Left cardiac atrium (tissue), 4 donors: ENCODE measurements around the gene GOLGA7B. TPM values are rescaled to one million over a fixed set of nuclear protein-coding genes. Genes with fewer than 3 reads are reported as not detected.

ENCODE experiments used
- ATAC-seq, 2 donors: fragments of 200-7000 bp; cut with Tn5 transposase; one replicate each; pipeline ENCODE4 v1.9.1; 2020; ENCODE audit warnings: mild to moderate bottlenecking in 2 of 2, moderate library complexity in 2 of 2
- DNase-seq: peaks from one replicate; pipeline ENCODE4 v3.0.0-alpha.2; 2020
- intact Hi-C, 2 donors: fragments of 100-400 bp; cut with DNase I; formaldehyde crosslinking; loops; one replicate each; pipeline versions ENCODE4 v1.14.1 to v1.15.1; 2022 to 2023
- total RNA-seq, 2 donors: library from RNA; stranded (reverse); fragmentation: NEBNext Ultra II Directional; extraction: Animal tissue kit (Norgen Biotek cat#: 25700); gene quantifications; one replicate each; pipeline ENCODE4 v1.2.1, GENCODE V29; 2021
- donor health status: DM: no; HTN: yes; CAD: no.
- donor health status: DM: no; HTN: yes; CAD: no; lungs with severe emphysema.
- donor health status: DM: yes; HTN: yes; CAD: no.
- donor health status: Dilated cardiomyopathy.

GOLGA7B gene
- total RNA-seq, 2 donors from 2014 or later = 2.4 to 3.5 TPM

- intact Hi-C loops = loop anchor here in 1 of 2 donors (10.0 kb wide), 1 partner anchor 106 kb away; no protein-coding TSS in a partner anchor
- ATAC-seq = peak in 1 of 2 donors; percentile 94
These were observed 11.6 kb downstream of the GOLGA7B start for GRCh38 chr10:97861097-97861750.

DNA sequence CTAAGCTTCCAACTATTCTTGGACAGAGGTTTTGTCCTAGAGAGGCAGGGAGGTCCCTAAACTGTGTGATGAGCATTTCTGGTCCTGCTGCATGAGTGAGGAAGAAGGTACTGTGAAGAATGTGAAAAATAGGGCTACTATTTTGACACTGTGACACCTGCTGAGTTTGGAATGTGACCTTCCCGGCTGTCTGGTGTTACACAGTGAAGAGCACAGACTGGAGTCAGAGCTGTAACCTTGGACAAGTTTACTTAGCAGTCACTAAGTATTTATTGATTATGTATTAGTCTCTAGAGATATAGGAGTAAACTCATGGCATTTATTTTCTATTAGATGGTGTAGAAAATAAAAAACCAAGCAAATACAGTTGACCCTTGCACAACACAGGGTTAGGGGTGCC lies 12.3 kb downstream of the GOLGA7B start:
- no peak for ATAC-seq
- intact Hi-C loops = loop anchor here in 1 of 2 donors (10.0 kb wide), 1 partner anchor 107 kb away; no protein-coding TSS in a partner anchor
- DNase-seq = no peak

More at GRCh38 chr10:97861097-97861750, 11.6 kb downstream of the GOLGA7B start:
- DNase-seq = no peak

GRCh38 chr10:97863808-97864207 lies 14.2 kb downstream of the GOLGA7B start:
- intact Hi-C loops = loop anchor here in 1 of 2 donors (10.0 kb wide), 1 partner anchor 109 kb away; no protein-coding TSS in a partner anchor
- ATAC-seq (no peak), DNase-seq (no peak)

GRCh38 chr10:97865488-97865887 lies 15.8 kb downstream of the GOLGA7B start:
- intact Hi-C loops = loop anchor here in 1 of 2 donors (5.0 to 10.0 kb wide), 2 partner anchors 73 to 111 kb away; no protein-coding TSS in a partner anchor
- no peak for DNase-seq
- no peak for ATAC-seq

GRCh38 chr10:97866524-97867219 lies 17.0 kb downstream of the GOLGA7B start:
- ATAC-seq (no peak), DNase-seq (no peak)
- intact Hi-C loops = loop anchor here in 1 of 2 donors (5.0 to 10.0 kb wide), 2 partner anchors 74 to 112 kb away; no protein-coding TSS in a partner anchor

- ATAC-seq (no peak), DNase-seq (no peak)
- intact Hi-C loops = loop anchor here in 1 of 2 donors (5.0 to 10.0 kb wide), 2 partner anchors 75 to 113 kb away; no protein-coding TSS in a partner anchor
These were observed 17.7 kb downstream of the GOLGA7B start for GRCh38 chr10:97867220-97867800.

GRCh38 chr10:97868134-97868685 lies 18.6 kb downstream of the GOLGA7B start:
- intact Hi-C loops = loop anchor here (2.0 to 10.0 kb wide), 3 partner anchors 75 to 113 kb away; no protein-coding TSS in a partner anchor
- no peak for DNase-seq
- peak in 1 of 2 donors; percentile 6 for ATAC-seq

GRCh38 chr10:97869091-97870042 lies 19.7 kb downstream of the GOLGA7B start:
- DNase-seq (peak; percentile 89), ATAC-seq (peak; percentile 94 to 96)
- intact Hi-C loops = loop anchor here (2.0 to 10.0 kb wide), 4 partner anchors 77 to 115 kb away; no protein-coding TSS in a partner anchor

DNA sequence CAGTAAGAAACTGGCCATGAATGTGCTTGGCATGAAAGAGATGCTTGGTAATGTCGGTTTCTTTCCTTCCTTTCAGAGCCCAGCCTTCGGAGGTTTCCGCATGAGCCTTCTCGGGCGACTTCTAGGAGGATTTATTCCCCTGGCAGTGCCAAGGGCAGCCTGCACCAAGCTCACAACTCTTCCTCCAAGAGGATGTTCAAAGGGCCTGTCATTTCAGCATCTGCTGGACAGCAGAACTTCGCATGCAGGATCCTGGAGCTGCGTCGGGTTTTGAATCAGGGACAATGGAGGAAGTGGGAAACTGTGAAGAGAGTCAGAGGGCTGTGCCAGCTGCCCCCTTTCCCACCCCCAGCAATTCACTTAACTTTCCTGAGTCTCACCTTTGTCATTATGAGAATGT lies 21.3 kb downstream of the GOLGA7B start:
- DNase-seq = no peak
- no peak for ATAC-seq
- intact Hi-C loops = loop anchor here in 1 of 2 donors (2.0 kb wide), 1 partner anchor 112 kb away; no protein-coding TSS in a partner anchor

- intact Hi-C loops = no loop called here
- DNase-seq = peak; percentile 66
These were observed 23.9 kb downstream of the GOLGA7B start for GRCh38 chr10:97873569-97873968.

GRCh38 chr10:97874332-97874731 lies 24.7 kb downstream of the GOLGA7B start:
- DNase-seq = no peak
- no peak for ATAC-seq
- intact Hi-C loops = no loop called here

More at GRCh38 chr10:97873569-97873968, 23.9 kb downstream of the GOLGA7B start:
- ATAC-seq = peak in 1 of 2 donors; percentile 5

DNA sequence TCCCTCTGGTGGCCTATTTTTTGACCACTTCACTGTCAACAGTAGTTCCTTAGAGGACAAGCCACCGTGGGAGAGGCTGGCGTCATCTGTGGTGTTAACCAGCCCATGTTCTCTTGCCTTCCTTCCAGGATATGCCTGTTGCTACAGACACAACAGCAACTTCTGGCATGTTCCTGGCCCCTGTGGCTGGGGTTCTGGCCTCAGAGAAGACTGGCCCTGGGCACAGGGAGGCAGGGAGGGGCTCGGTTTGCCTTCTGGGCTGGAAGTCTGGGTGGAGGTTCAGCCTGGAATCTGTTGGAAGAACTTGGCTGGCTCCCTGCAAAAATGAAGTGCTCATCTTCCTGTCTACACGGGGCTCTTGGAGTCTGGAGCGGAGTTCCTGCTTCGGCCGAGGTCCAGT lies 25.7 kb downstream of the GOLGA7B start:
- ATAC-seq (peak; percentile 15 to 70), DNase-seq (peak; percentile 84)
- intact Hi-C loops = no loop called here

DNA sequence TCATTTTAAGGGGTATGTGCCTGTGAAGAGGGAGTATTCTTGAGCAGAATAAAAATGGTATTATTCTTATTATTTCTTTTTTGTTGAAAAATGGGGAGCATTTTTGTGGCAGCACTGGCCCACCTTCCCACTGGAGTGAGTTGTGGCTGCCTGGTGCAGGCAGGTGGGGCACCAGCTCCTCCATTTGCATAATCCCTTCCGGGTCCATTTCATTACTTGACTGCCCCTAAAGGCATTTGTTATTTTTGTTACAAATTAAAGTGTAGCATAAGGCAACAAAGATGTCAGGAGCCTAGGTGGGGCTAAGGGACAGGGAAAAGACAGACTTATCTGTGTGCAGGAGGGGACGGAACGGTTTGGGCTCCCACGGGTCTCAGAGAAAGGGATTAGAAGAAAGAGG lies 26.8 kb downstream of the GOLGA7B start:
- ATAC-seq (no peak), DNase-seq (no peak)
- intact Hi-C loops = no loop called here

- ATAC-seq (no peak), DNase-seq (no peak)
- intact Hi-C loops = no loop called here
These were observed 29.6 kb downstream of the GOLGA7B start for GRCh38 chr10:97879241-97879640.

DNA sequence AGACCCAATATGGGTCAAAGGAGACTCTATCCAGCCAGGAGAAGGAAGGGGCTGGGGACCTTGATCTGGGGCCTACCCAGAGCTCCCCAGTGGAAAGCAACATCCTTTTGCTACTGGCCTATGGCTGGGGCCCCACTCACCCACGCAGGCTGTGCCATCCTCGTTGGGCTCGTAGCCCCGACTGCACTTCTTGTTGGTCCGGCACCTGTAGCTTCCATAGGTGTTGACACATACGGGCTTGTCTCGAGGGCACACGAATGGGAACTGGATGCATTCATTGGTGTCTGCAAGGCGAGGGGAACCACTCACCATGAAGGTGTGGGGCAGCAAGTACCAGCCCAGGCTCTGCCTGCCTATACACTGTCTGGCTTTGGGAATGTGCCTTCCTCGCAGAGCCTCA lies 30.5 kb downstream of the GOLGA7B start:
- DNase-seq (no peak), ATAC-seq (no peak)
- intact Hi-C loops = no loop called here

DNA sequence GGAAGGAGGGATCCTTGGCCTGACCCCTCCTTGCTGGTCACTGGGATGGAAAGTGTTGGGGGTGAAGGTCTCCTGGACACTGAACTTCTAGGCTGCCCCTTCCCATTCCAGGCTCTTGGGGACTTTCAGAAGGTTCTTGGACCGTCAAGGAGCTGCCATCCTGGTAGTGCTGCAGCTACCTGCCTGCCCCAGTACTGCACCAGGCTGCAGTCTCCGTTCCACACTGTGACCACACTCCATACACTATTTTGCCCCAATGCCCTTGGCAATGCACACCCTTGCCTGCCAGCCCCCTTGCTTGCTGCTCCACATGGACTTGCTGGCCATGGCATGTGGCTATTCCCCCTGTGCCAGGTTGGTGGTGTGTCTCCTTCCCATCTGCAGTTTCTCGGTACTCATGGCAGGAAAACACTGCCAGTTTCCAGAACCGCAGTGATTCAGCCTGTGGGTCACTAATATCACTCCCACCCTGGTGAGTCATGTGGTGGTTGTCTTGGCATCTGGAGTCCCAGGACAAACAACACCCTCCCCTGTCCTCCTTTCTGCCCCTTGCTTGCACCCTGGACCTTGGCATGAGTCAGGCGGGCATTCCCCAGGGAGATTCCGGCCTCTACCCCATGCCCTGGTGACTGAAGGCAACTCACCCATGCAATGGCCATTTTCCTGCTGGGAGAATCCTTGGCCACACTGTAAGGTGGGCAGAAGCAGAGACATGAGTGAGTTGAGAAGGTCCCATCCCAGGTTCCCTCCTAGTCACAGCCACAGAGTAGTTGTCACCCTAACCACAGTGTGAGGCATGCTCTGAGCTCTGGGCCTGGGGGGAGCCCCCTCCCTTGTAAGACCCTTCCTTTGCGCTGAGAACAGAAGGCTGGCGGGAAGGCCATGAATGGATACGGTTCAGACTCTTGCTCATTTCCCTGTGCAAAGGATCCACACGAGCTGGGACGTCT lies 32.8 kb downstream of the GOLGA7B start:
- intact Hi-C loops = no loop called here
- ATAC-seq (peak in 1 of 2 donors; percentile 87), DNase-seq (peak; percentile 41)

DNA sequence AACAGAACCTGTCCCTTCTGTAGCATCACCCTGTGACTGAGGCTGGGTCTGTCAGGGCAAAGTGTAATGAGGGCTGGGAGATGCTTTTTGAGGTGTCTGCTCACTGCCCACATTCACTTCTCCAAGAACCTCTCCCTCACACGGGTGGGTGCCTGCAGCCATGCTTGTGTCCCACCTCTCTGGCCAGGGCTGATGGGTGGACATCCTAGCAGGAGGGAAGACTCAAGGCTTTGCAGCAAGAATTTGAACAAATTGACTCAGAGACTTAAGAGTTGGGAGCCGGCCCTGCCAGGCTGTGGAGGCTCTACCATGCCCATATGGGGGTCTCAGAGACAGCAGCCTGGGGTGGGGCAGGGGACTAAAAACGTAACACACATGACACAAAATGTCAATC lies 33.4 kb downstream of the GOLGA7B start:
- ATAC-seq (no peak), DNase-seq (no peak)
- intact Hi-C loops = no loop called here
